ENCODE results near the gene PHLPP1.
"Not testable (repeated sequence)": the region's sequence is repeated elsewhere in the genome, so short reads cannot be mapped to it uniquely, and the experiment has no call there.

DNA sequence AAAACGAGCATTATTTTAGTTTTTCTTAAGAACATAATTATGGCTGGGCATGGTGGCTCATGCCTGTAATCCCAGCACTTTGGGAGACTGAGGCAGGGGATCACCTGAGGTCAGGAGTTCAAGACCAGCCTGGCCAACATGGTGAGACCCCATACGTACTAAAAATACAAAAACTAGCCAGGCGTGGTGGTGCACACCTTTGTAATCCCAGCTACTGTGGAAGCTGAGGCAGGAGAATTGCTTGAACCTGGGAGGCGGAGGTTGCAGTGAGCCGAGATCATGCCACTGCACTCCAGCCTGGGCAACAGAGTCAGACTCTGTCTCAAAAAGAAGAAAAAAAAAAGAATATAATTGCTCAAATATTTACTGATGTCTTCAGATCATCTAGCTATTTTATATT, 25.3 kb downstream of the PHLPP1 start:
- TF ChIP-seq POLR2A (IDR thresholded peaks at IDR 0.05): not testable (repeated sequence)
- TF ChIP-seq, protein P1, sequence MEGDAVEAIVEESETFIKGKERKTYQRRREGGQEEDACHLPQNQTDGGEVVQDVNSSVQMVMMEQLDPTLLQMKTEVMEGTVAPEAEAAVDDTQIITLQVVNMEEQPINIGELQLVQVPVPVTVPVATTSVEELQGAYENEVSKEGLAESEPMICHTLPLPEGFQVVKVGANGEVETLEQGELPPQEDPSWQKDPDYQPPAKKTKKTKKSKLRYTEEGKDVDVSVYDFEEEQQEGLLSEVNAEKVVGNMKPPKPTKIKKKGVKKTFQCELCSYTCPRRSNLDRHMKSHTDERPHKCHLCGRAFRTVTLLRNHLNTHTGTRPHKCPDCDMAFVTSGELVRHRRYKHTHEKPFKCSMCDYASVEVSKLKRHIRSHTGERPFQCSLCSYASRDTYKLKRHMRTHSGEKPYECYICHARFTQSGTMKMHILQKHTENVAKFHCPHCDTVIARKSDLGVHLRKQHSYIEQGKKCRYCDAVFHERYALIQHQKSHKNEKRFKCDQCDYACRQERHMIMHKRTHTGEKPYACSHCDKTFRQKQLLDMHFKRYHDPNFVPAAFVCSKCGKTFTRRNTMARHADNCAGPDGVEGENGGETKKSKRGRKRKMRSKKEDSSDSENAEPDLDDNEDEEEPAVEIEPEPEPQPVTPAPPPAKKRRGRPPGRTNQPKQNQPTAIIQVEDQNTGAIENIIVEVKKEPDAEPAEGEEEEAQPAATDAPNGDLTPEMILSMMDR (IDR thresholded peaks at IDR 0.05): not testable (repeated sequence)

Data from Peyer's patch (tissue), 4 donors.